HG03565 (cell line): Measurements from ENCODE around the gene TEAD1.

ENCODE experiments used
- ATAC-seq: cut with Tn5 transposase; IDR thresholded peaks from one replicate; pipeline ENCODE4 v1.9.1; 2021; ENCODE audit warnings: mild to moderate bottlenecking, moderate library complexity; ENCODE audit not compliant: unreplicated experiment

Gene TEAD1

GRCh38 chr11:12762278-12762677 lies 88.1 kb downstream of the TEAD1 start:
- ATAC-seq, result no peak

GRCh38 chr11:12762696-12763324 lies 88.6 kb downstream of the TEAD1 start:
- ATAC-seq, result no peak

DNA sequence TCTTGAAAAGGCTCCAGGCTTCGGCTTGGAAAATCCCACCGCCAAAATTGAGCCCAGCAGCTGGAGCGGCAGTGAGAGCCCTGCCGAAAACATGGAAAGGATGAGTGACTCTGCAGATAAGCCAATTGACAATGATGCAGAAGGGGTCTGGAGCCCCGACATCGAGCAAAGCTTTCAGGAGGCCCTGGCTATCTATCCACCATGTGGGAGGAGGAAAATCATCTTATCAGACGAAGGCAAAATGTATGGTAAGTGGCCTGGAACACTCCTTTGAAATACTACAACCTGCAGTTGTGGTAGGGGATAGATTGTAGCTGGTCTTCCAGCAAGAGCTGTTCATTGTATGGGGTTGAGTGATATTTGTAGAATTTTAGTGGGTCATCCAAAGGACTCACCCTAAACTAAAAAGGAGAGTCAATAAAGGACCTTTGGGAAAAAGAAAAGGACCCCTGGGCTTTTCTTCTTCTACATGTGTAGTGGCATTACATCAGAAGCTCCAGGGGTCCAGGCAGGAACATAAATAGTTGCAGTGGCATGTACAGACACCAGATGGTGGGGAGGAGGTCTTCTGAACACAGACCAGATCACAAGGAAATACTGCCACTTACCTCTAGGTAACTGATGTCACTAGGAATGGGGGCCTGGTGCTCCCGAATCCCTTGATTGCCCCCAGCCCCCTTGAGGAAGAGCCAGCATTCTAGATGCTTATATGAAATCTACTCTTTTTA lies 90.1 kb downstream of the TEAD1 start:
- no peak for ATAC-seq

DNA sequence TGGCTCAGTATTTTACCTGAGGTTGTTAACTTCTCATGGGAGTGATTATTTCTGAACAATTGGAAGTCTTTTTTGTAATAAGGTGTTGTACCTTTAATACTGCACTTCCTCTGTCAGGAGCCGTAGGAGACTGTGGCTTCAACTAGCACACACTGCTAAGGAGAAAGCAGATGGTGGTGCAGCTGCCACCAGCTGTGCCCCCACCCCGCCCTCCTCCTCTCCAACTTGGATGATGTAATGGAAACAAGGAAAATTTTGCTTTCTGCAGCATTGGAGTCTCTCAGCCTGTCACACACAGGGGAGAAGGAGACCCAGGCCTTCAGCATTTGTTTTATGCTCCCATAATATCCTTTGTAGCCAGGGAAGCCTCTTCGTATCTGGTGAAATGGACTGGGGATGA lies 91.2 kb downstream of the TEAD1 start:
- ATAC-seq, result no peak

DNA sequence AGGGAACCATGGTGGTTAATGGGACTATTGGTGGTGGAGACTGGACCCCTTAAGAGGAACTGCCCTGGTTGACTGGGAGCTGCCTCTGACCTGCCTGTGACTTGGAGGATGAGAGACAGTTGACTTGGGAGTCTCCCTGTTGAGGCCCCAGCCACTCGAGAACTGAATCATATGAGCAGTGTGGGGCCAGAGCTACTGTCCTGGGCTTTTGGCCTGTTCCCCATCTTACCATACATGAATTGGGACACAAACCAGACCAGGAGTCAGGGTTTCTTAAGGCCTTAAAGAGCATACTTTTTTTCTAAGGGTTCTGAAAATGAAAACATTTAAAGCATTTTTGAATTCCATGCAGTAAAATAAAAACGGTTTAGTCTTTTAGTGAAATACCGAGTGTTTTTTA lies 92.8 kb downstream of the TEAD1 start:
- ATAC-seq, result no peak

GRCh38 chr11:12767577-12767976 lies 93.4 kb downstream of the TEAD1 start:
- ATAC-seq, result no peak

DNA sequence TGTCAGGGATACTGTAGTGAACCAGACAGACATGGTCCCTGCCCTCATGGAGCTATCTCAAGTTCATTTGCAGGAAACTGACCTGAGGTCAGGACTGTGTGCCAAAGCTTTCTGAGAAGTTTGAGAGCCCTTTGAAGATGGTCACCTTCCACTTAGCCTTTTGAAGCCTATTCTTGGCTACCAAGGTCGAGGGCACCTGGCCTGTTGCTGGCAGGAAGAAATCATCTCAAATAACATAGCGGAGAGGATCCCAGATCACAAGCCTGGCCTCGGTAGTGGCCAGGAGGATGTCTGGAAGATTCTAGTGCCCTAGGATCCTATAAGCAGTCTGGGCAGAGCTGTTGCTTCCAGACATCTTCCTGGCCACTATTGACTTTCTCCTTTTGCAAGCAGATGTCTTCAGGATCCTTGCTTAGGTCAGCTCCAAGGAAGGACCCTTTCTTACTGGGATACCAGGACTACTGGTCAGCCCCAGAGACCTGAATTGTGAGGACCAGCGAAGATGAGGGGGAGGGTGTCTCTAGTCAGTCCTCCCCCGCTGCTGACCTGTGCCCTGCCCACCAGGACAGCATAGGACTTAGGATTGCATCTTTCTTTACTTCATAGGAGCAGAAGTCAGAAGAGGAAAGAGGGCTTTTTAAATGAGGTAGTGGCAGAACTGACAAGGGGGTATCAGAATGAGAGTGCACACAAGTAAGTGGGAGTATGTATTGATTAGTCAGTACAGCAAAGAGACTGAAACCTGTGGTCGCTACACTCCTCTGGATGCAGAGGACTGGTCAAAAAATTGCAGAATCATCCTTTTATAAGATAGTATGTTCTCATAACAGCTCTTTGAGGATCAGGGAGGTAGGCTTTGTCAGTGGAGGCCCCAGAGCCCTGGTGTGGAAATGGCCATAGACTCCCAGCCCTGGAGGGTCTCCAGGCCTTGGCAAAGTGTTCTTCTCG lies 94.8 kb downstream of the TEAD1 start:
- peak; percentile 70 for ATAC-seq

GRCh38 chr11:12769834-12770345 lies 95.7 kb downstream of the TEAD1 start:
- no peak for ATAC-seq

DNA sequence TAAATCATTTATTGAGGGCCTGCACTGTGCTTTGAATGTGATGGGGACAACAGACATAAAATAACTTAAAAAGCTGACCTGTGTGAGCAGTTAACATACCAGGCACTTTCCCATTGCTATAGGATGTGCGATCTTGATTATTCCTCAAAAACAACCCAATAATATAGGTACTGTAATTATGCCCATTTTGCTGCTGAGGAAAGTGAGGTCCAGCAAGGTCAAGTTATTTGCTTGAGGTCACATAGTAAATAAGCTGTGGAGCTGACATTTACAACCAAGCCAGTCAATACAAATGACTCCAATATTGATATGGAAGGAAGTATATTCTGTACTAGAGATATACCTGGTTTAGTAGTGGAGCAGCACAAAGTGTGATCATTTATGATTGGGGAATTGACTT lies 96.2 kb downstream of the TEAD1 start:
- ATAC-seq, result no peak

GRCh38 chr11:12770966-12771597 lies 96.9 kb downstream of the TEAD1 start:
- no peak for ATAC-seq

DNA sequence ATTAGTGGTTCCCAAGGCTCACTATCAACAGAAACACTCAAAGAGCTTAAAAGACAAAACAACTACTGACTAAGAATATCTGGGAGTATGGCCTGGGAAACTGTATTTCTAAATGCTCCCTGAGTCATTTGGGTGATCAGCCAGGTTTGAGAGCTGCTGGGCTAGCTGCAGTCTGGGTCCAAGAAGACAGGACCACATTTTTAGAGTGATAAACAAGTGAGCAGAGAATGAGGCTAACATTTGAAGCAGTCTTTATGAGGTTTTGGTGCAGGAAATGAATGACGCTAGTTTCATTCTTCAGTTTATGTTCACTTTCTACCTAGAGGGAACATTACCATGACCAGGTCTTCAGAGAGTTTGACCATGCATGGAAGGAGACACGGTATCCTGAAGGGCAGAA lies 97.7 kb downstream of the TEAD1 start:
- no peak for ATAC-seq

DNA sequence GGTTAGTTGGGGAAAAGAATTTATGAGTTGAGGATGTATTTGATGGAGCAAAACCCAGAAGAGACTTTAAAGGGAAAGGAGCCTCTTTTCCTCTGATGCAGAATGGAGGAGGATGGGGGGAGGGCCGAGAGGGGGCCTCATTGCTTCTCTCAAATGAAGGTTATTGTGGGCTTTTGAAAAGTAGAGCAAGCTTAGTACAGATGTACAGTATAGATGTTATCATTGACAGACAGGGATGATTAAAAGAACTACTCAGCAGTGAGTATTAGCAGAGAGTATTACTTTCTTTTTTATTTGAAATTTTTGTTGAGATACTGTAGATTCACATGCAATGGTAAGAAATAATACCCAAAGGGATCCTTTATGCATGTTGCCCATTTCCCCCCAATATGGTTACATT lies 98.1 kb downstream of the TEAD1 start:
- ATAC-seq, result no peak

GRCh38 chr11:12773591-12773990 lies 99.4 kb downstream of the TEAD1 start:
- ATAC-seq, result no peak

DNA sequence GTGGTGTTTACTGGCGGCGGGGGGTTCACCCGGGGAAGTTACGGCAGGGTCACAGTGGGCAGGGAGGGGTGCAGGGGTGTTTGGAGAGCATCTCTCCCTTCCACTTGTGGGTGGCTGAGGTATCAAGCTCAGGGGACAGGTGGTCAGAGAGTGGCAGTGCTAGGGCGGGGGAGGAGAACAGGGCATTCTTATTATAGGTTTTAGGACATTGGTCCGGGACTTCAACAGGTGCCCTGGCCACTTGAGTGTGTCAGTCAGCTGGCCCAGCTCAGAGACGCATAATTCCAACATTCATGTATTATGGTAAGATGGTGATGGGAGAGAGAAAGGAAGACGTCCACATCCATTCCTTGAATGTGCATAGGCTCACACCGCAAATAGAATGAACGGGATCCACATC lies 101.7 kb downstream of the TEAD1 start:
- ATAC-seq, result no peak

- no peak for ATAC-seq
Observed at GRCh38 chr11:12777208-12777874, 103.1 kb downstream of the TEAD1 start.

- no peak for ATAC-seq
Observed at GRCh38 chr11:12778240-12778905, 104.2 kb downstream of the TEAD1 start.

DNA sequence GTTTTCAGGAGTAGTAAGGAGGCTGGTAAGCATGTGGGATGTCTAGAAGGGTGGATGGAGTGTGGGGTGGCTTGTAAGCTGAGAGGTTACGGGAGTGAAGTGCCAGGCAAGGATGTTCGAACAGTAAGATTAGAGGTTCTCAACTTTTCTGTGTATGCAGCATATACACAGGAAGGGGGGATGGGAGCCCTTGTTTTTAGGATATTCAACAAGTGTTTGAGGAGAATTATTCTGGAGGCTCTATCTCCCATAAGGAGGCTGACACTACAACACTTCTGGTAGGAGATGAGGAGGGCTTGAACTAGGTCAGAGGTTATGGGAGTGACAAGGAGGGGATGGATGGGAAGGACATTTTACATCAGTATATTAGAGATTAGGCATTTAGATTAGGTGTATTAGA lies 109.5 kb downstream of the TEAD1 start:
- ATAC-seq, result no peak

DNA sequence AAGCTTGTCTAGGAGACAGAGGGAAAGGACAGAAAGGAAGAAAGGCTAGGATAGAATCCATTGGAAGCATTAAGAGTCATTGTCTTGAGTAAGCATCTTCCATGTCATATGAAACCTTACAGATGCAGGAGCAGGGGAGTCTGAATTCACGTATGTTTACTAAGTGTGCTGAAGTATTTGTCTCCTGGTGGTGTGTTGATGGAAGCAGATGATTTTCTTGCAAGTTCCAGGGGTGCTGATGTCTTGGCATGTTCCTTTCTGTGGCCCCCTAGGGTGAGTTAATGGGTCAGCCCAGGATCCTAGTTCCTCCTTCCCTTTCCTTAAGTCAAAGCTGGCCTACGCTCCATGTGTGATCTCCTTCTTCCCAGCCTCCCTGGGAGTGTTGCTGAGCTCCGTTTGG lies 110.2 kb downstream of the TEAD1 start:
- ATAC-seq, result no peak

GRCh38 chr11:12784987-12785386 lies 110.8 kb downstream of the TEAD1 start:
- no peak for ATAC-seq

DNA sequence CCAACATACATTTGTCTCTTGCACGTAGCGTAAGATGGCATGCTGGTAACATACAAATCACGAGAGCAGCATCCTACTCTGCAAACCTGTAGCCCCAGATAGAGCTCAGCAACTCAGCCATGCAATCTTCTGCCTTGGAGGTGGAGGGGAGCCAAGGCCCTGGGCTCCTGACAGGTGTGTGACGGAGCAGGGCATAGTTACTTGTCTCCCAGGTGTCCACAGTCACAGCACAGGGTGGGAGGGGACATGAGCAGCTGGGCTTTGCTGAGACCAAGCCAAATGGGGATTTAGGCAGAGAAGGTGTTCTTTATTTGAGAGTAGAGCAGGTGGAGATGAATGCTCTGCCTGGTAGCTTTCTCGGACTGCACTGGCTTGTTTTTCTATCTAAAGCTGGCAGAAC lies 111.7 kb downstream of the TEAD1 start:
- no peak for ATAC-seq
